ENCODE results near the gene NUP50.

Gene NUP50

DNA sequence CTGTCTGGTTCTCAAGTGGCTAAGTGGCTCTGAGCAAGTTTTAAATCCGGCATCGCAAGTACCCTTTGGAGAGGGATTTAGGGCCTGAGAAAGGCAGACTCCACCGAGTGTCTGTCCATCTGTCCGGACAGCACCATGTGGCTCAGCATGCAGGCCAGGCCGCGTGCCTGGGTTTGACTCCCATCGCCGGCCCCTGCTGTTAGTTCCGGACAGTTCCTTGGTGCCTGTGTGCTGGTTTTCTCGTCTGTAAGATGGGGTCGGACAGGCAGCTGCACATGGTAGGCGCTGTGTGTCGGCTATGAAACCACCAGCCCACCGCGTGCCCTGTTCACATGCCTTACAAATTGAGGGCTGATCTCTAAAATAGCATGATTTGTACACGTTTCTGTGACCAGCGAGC lies 31.0 kb downstream of the NUP50 start:
- no peak for DNase-seq

DNA sequence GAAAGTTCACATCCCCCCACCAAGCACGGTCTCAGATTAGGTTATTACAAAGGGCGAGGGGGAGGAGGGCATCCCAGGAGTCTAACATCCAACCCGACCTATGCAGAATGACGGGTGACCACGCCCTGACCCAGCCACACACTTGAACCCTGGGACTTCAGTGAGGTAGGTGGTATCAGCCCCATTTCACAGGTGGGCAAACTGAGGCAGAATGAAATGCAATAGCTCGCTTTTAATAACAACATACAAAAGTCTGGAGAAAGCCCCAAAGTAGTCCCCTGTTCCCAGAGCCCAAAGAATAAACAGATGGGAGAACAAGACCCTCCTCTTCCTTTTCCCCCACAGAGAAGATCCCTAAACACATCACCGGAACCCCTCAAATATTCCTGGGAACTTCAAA lies 31.9 kb downstream of the NUP50 start:
- DNase-seq: no peak

DNA sequence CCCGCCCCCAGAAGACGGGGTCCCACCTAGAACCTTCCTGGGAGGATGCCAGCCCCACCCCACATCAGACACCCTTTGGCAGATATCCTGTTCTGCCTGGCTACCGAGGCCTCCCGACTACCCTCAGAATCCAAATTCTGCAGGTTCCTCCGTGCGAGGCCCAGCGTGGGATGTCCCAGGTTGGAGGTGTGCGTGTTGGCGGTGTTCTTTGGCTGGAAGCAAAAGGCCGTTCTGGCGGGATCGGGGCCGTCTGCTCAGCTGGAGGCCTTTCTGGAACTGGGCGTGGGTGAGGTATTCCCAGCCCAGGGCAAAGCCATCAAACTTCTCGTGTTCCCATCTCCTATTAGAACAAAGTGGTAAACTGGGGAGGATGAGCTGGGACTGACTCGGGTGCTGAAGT lies 32.6 kb downstream of the NUP50 start:
- no peak for DNase-seq

DNA sequence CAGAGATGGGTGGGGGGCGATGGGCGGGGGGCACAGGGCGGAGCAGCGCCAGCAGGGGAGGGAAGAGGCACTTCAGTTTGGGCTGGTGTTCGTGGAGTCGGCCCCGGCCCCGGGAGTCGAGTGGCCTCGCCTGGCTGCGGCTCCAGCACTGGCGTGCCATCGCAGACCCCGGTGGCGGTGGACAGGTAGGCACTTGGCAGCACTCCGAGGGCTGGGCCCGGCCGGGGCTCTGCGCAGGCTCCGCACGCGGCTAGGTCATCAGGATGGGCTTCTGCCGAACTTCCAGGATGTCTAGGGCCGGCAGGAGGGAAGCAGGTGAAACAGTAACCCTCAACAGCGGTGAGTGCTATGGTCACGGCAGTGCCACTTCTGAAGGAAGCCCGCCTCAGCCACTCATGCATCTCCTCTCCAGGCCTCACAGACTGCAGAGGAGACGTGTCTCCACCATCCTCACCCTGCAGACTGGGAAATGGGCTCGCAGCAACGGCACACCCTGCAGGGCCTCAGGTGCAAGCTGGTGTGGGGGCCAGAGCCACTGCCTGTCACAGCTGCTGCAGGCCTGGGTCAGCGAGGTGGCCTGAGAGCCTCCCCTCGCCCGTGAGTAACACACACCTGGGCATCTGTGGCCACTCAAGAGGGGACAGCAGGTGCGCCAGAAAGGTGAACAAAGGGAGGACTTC lies 33.3 kb downstream of the NUP50 start:
- DNase-seq: no peak

DNA sequence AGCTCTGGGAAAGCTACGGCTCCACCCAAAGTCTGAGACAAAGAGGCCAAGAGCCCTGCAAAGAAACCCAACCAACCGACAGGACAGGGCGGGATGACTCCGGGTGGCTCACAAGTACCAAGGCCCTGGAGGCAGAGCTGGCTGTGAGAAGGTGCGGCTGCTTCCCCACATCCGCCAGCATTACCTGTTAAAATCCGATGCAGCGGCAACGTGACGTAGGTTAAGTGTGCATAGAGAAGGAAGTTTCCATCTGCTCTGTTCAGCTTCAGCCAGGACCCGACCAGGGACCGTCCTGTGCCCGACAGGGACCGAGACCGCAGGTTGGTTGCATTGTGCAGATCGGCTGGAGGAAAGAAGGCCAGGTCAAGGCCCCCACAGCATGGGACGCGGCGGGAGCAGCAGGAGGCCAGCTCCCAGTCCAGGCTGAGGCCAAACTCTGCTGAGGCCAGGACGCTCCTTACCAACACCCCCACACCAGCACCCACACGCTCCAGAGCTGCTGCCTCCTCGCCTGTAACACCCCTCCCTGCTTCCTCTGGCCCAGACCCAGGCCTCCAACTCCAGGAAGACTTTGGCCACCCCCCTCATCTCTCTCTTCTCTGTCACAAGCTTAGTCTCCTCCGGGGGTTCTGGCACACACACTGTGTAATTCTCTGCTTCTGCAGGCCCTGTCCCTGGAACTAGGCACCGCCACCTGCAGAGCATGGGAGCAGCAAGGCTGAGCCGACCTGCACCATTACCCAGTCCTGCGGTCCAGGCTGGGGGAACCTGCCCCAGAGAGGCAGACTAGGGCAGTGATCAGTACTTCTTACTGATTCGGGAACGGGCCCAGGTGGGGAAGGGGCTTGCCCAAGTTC lies 34.1 kb downstream of the NUP50 start:
- DNase-seq: peak in 1 of 2 donors; percentile 32

DNA sequence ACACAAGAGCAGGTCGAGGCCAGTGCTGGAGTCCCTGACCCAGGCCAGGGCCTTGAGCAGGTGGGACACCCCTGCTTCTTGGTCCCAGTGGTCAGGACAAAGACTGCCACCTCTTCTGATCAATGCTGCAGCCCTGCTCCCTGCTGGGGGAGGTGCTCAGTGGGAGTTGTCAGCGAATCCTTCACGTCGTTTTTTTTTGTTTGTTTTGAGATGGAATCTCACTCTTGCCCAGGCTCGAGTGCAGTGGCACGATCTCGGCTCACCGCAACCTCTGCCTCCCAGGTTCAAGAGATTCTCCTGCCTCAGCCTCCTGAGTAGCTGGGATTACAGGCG lies 34.7 kb downstream of the NUP50 start:
- DNase-seq: no peak

DNA sequence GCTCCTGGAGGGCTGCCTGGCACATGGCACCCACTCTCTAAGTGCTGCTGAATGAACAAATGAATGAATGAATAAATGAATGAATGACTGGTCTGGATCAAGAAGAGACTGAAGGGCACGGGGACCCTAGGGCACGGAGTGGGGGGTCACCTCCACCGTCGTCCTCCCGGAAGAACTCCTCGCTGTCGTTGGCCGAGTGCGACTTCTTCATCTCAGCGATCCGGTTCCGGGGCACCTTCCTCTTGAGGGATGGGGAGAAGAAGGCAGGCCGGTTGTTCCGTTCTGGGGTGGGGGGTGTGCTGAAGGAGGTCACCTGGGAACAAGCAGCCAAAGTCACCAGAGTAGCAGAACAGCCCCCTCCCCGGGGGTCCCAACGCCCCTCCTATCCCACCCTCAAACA lies 36.0 kb downstream of the NUP50 start:
- DNase-seq: no peak

DNA sequence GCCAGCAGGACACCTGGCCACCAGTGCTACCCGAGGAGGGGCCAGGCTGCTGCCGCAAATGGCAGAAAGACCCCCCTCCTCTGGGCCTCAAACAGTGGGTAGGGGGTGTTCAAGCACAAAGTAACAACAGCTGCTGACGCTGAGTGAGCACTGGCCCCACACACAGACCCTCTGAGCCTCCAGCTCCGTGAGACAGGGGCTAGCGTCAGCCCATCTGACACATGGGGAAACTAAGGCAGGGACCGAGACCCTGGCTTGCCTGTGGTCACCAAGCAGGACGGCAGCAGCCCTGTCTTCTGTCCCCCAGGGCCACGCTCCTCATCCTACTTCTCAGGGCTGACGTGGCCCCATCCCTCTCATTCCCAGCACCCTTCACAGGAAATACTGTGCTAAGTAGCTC lies 36.5 kb downstream of the NUP50 start:
- DNase-seq: no peak

DNA sequence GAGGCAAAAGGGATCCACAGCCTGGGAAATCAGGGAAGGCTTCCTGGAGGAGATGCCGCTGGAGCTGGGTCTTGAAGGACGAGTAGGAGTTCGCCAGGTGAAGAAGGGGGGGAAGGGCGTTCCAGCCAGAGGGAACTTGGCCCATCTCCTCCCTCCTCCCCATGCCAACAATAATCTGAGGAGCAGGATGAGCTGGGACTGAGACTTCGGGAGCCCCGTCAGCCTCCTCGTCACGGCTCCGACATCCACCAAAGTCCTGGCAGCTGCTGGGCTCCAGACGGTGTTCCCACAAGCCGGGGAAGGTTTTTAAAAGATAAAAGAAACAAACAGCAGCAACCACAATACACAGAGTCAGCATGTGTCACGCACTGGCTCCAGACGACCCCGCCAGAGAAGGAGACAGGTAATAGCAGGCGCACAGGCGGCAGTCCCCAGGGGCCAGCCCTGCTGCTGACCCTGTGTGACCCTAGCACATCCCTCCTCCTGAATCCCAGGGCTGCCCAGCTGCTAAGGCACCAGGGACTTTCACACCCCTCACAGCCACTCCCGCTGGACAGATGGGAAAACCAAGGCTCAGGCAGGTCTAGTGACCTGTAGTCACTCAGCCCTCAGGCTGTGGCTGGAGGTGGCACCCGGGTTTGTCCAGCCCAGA lies 37.3 kb downstream of the NUP50 start:
- DNase-seq: no peak

DNA sequence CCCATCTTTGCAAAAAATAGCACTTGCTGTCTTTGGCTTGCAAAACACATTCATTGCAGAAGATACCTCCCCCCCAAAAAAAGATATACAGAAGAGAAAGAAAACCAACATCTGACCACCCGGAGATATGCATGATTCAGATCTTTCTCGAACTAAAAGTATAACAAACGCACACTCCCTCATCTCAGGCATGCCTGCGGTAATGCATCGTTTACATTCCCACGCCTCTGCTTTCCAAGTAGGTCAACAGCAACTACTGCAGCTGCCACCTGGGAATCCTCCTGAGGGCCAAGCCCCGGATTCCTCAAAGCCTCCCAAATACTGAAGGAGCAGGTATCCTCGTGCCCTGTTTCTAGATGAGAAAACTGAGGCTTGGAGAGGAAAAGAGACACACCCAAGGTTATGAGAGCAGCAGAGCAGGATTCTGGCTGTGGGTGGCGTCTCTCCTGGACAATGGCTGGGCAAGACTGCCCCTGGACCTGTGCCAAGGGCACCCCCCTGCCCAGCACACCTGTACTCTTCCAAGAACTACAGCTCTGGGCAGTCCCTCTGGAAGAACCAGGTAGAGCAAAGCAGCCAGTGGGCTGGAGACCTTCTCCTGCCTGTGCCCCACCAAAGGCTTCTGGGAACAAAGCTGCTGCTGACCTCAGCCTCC lies 38.1 kb downstream of the NUP50 start:
- no peak for DNase-seq

DNA sequence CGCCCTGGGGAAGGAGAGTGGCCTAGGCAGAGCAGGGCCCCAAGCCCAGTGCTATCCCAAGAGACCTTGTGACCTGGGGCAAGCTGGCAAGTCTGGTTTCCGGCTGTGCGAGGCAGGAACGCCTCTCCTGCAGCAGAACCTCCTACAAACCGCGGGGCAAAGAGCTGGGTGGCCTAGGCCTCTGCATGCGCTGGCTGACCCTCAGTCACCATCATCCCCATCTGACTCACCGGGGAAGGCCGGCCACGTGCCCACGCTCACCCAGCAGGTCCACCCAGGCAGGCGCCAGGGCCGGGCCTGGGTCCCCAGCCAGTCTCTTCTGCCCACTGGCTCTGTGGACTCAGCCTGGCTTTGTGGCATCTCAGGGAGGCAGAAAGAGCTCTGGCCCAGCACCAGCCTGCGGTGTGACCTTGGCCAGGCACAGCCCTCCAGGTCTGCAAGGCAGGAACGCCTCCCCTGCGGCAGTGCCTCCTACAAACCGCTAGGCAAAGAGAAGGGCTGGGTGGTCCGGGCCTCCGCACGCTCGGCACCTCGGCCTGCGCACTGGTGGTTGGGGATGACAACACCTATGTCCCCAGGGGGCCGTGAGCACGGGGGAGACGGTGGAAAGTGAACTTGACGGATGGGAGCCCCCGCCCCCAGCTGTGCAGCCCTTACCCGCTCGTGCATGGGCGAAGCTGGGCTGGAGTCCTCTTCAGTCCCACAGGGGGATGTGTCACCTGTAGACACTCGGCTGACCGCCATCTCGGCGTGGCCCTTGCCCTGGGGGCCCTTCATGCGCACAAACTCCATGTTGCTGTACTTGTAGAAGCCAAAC lies 38.8 kb downstream of the NUP50 start:
- peak; percentile 64 to 96 for DNase-seq

DNA sequence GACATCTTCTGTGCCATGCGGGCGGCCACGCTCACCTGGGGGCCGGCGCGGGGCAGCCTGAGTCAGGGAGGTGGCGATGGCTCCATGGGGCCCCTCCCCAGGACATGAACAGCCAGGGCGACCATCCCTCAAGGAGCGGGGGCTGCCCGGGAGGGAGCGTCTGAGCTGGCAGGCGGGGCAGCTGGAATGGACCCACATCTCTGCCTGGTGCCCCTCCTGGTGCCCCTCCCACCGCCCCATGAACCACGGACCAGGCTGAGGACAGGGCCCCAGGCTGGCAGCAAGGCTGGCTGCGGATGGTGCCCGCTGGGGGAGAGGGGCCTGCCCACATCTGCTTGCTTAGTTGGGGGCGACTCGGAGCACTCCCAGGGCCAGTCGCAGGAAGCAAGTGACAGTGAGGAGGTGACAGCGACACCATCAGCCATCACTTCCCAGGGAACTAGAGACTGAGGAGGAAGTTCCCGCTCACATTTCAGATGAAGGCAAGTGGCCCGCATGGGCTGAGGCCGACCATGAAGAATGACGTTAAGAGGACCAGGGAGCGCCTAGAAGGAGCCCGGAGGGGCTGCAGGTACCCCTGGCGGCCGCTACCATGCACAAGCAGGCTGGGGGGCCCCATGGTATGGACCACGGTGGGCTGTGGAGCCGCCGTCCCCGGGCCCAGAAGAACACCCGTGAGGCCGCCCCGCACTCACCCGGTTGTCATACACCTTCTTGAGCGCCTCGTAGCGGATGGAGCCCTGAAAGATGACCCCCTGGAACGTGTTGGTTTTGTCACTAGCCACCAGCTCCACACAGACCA lies 39.6 kb downstream of the NUP50 start:
- peak in 1 of 2 donors; percentile 69 for DNase-seq

DNA sequence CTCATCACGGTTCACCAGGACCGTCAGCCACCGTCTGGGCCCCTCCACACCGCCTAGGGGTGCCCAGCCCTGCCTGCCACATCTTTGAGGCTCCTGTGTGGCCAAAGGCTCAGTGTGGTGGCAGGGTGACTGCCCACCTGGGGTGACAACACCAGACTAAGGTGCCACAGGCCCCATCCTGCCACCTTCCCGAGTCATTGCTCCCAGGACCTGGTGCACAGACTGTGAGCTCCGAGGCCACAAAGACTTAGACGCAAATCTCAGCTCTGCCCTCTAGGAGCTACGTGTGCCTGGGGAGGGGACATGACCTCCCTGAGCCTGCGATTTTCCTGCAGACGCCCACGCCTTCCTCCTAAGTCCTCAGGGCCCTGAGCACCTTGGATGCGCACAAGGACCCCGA lies 40.5 kb downstream of the NUP50 start:
- no peak for DNase-seq

DNA sequence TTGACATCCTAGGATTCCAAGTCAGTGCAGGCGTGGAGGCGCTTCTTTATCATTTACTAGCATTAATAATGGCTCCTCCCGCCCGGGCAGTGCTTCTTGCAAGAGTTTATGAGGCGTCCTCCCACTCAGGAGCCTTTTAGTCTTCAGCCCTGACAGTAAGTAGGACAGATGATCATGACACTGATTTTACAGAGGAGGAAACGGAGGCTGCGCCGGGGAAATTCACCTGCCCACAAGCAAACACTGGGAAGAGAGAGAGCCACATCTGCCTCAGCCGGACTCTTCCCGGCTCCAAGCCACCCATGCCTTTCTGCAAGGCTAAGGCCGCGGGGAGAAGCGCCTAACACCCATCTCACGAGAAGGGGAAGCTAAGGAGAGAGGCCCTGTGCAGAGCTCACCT lies 41.1 kb downstream of the NUP50 start:
- peak in 1 of 2 donors; percentile 82 for DNase-seq

DNA sequence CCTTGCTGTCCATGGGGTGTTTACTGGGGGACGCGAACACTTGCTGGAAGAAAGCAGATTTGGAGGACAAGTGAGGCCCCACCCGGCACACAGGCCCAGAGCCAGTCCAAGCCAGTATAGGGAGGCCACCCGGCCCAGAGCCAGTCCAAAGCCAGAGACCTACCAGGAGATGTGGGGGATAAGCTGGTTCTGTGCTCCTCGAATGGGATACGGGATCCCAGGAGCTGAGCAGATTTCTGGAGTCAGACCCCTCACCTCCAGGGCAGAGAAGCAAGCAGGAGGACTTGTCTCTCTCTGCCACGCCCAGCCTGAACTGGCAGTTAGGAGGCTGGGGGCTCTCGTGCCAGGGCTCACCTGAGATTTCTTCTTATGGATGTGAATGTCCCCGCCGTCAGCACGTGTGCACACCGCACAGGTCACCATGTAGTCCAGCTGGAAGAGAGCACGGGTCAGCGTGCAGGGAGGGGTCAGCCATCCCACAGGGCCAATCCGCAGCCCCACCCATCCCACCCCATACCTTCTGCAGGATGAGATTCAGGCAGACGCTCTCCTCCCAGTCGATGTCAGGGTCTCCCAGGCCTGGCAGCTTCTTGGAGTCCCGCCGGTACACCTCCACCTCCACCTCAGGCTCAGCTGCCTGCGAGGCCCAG lies 41.7 kb downstream of the NUP50 start:
- no peak for DNase-seq

DNA sequence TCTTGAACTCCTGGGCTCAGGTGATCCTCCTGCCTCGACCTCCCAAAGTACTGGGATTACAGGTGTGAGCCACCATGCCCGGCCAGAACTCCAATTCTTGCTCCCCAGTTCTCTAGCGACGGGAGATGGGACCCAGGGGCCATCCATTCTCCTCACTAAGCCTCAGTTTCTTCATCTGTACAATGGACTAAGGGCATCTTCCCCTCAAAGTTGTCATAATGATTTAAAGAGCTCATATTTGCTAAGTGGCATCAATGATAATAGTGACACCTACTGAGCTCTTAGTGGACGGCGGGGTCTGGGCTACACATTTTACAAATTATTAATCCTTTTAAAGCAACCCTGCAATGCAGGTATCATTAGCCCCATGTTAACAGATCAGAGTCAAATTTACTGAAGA lies 42.5 kb downstream of the NUP50 start:
- no peak for DNase-seq

DNA sequence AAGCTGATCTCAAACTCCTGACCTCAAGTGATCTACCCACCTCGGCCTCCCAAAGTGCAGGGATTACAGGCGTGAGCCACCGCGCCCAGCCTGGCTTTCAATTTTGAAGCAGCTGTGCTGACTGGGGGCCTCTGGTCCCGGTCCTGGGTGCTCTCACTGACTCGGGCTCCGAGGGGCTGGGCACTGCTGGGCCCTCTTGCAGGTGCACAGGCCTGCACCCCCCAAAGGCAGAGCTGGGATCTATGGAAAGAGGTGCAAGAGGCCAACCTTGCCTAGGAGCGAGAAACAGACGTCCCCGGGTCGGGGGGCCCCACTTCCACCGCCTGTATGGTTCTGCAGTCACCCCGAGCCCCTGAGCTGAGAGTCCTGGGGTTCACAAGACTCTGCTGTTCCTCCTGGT lies 43.8 kb downstream of the NUP50 start:
- DNase-seq: no peak

DNA sequence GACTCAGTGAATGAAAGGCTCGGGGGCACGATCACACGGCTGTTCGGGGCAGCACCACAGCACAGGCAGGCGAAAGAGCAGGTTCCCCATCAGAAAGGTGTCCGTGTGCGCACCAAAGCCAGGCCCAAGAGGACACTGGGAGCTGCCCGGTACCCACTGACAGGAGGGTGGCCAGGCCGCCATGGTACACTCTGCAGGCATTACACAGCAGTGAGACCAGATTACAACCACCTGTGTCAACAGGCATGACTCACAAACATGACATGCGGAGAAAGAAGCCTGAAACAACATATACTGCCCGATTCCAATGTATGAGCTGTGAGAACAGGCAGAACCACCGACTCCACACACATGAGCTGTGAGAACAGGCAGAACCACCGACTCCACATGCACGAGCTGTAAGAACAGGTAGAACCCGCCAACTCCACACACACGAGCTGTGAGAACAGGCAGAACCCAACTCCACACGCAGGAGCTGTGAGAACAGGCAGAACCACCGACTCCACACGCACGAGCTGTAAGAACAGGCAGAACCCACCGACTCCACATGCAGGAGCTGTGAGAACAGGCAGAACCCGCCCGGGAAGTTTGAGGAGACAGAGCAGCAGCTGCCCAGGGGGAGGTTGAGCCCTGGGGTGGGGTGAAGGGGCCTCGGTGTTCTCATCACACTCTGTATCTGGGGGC lies 44.4 kb downstream of the NUP50 start:
- DNase-seq: no peak

DNA sequence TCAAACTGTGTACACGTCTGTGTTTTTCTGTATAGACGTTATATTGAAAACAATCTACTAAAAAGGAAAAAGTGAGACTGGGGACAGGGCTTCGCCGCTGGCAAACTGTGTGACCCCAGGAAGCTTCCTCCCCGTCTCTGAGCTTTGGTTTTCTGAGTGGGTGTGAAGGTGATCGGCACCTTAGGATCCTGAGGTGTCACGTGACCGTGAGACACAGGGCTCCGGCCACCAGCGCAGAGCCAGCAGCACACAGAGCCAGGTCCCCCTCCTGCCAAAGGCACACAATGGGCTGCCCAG lies 44.9 kb downstream of the NUP50 start:
- DNase-seq: no peak

DNA sequence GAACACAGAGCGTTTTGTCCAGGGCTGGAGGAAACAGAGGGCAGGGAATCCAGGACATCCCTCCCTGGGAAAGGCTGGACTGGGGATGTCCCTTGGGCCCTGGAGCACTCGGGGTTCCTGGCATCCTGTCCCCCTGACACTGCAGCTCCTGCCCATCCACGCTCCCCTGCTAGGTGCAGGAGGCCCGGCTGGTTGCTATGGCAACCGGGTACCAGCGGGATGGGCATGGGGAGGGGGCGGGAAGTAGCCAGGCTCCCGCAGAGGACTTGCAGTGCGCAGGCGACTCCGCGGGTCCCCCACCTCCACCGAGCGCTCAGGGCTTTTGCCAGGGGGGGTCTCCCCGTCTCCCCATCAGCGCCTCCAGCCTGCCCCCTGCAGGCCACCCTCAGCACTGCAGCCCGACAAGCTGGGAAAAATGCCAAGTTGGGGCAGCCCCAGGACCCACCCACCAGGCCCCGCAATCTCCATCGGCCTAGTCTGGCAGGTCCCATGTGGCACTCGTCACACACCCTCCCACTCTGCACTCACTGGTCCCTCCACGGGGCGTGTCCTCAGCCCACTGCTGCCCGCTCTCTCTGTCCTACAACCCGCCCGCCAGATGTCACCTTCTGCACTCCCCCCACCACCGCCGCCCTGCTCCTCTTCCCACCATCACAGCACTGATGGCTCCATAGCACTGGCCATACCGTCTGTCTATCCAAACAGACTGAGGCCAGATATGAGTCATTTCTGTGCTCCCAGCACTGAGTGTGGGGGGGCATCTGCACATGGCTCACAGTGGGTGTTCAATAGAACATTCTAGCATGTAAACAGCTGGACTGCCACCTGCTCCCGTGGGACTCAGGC lies 45.5 kb downstream of the NUP50 start:
- DNase-seq: peak; percentile 50 to 89

Data from inflammatory macrophage (primary cell).